GM18502 (cell line): ENCODE results near the gene RPS2.
A peak's percentile ranks its signal among the peaks of the same experiment; 100 is the strongest.

Source experiments
- ATAC-seq: cut with Tn5 transposase; IDR thresholded peaks from one replicate; pipeline ENCODE4 v1.9.1; 2021; ENCODE audit warnings: mild to moderate bottlenecking; ENCODE audit not compliant: unreplicated experiment, poor library complexity

The RPS2 gene

GRCh38 chr16:1983544-1984346 is 19.1 kb upstream of the RPS2 start, which contains the start of gene GFER:
GFER (plus strand) TSS chr16:1984193; CDS start chr16:1984219, 26 bp downstream.
- peak; percentile 77 for ATAC-seq

- ATAC-seq = no peak
These were observed 18.4 kb upstream of the RPS2 start for GRCh38 chr16:1982991-1983543.

- no peak for ATAC-seq
These were observed 17.4 kb upstream of the RPS2 start for GRCh38 chr16:1982013-1982433.

- no peak for ATAC-seq
These were observed 16.8 kb upstream of the RPS2 start, which contains the start of gene NOXO1 for GRCh38 chr16:1981398-1981836. NOXO1 (minus strand) TSS chr16:1981469; CDS start chr16:1981179, 290 bp downstream.

GRCh38 chr16:1980770-1981087 is 16.1 kb upstream of the RPS2 start:
- ATAC-seq = no peak

GRCh38 chr16:1980030-1980769 is 15.6 kb upstream of the RPS2 start:
- no peak for ATAC-seq

- no peak for ATAC-seq
These were observed 14.8 kb upstream of the RPS2 start for GRCh38 chr16:1979271-1980029.

GRCh38 chr16:1978476-1979120 is 14.0 kb upstream of the RPS2 start:
- no peak for ATAC-seq

- ATAC-seq = no peak
These were observed 13.2 kb upstream of the RPS2 start for GRCh38 chr16:1977875-1978268.

GRCh38 chr16:1976951-1977874 is 12.6 kb upstream of the RPS2 start:
- ATAC-seq = no peak

- no peak for ATAC-seq
These were observed 11.5 kb upstream of the RPS2 start for GRCh38 chr16:1976216-1976520.

GRCh38 chr16:1975432-1976215 is 11.0 kb upstream of the RPS2 start:
- no peak for ATAC-seq

GRCh38 chr16:1974157-1975070 is 9.8 kb upstream of the RPS2 start:
- ATAC-seq = no peak

- no peak for ATAC-seq
These were observed 9.0 kb upstream of the RPS2 start for GRCh38 chr16:1973461-1974156.

GRCh38 chr16:1972490-1972877 is 7.9 kb upstream of the RPS2 start:
- peak; percentile 9 for ATAC-seq

- ATAC-seq = peak; percentile 85
These were observed 7.3 kb upstream of the RPS2 start, which contains the start of gene TBL3 for GRCh38 chr16:1971796-1972489. TBL3 (plus strand) TSS chr16:1972053; CDS start chr16:1972165, 112 bp downstream.
